T-helper 17 cell (primary cell): ENCODE measurements around the gene PADI3. TPM values are rescaled to one million over a fixed set of nuclear protein-coding genes. Genes with fewer than 3 reads are reported as not detected.
A peak's percentile ranks its signal among the peaks of the same experiment; 100 is the strongest.

Experiments used
- ATAC-seq: fragments of 150-1000 bp; cut with Tn5 transposase; 2 replicates; pipeline ENCODE4 v1.10.0; 2021; ENCODE audit warnings: mild to moderate bottlenecking, moderate library complexity
- DNase-seq, 3 donors: peaks; one replicate each; pipeline versions ENCODE4 v3.0.0 to v3.0.0-alpha.2; 2020 to 2021
- H3K9me3 ChIP-seq: one replicate; pipeline ENCODE4 v1.7.0; 2013; ENCODE audit warnings: low read length, mild to moderate bottlenecking; ENCODE audit not compliant: control insufficient read depth, poor library complexity, severe bottlenecking
- H3K27ac Mint-ChIP-seq: one replicate; pipeline ENCODE4 v1.8.0; 2022; ENCODE audit warnings: mild to moderate bottlenecking, moderate library complexity, mixed read lengths
- H3K27me3 Mint-ChIP-seq: one replicate; pipeline ENCODE4 v1.8.0; 2022; ENCODE audit warnings: mixed read lengths
- H3K36me3 Mint-ChIP-seq: one replicate; pipeline ENCODE4 v1.8.0; 2022; ENCODE audit warnings: low read depth, mixed read lengths
- H3K4me1 Mint-ChIP-seq: one replicate; pipeline ENCODE4 v1.8.0; 2022; ENCODE audit warnings: mild to moderate bottlenecking, mixed read lengths
- H3K4me3 Mint-ChIP-seq: one replicate; pipeline ENCODE4 v1.8.0; 2022; ENCODE audit warnings: mild to moderate bottlenecking, moderate library complexity, mixed read lengths
- total RNA-seq, 4 donors: library from RNA in 2 of 4; stranded (reverse) in 2 of 4; gene quantifications; one replicate each; pipeline ENCODE4 v1.2.3 and lab custom pipeline; 2022 to 2026

Gene PADI3, protein sequence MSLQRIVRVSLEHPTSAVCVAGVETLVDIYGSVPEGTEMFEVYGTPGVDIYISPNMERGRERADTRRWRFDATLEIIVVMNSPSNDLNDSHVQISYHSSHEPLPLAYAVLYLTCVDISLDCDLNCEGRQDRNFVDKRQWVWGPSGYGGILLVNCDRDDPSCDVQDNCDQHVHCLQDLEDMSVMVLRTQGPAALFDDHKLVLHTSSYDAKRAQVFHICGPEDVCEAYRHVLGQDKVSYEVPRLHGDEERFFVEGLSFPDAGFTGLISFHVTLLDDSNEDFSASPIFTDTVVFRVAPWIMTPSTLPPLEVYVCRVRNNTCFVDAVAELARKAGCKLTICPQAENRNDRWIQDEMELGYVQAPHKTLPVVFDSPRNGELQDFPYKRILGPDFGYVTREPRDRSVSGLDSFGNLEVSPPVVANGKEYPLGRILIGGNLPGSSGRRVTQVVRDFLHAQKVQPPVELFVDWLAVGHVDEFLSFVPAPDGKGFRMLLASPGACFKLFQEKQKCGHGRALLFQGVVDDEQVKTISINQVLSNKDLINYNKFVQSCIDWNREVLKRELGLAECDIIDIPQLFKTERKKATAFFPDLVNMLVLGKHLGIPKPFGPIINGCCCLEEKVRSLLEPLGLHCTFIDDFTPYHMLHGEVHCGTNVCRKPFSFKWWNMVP
- total RNA-seq: not detected
- total RNA-seq (lab: John Stamatoyannopoulos, UW): 0 reads per million in 2 donors

DNA sequence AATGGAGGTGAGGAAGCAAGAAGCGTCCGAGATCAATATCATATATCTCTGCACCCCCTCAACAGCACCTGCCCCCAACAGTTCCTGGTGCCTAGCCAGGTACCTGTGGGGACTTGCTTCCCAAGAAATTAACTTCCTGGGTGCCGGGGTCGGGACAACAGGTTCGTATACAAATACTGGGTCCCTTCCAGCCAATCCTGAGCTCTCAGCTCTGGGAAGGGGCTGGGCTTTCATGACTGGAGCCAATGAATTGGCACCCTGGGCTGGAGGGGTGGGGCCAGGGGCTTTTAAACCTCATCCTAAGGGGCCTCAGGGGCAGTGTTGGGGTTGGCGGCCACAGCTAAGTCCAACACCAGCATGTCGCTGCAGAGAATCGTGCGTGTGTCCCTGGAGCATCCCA lies at the start of gene PADI3:
PADI3 (plus strand) TSS at position 318 of the 400 bp plus-strand sequence; CDS start at position 358, 40 bp downstream.
- no peaks in the 10 kb centered on the region for H3K9me3 ChIP-seq
- H3K4me1 Mint-ChIP-seq: no peaks in the 10 kb centered on the region
- H3K27ac Mint-ChIP-seq: no peak within 1 kb of the TSS
- DNase-seq (no peak), ATAC-seq (no peak)
- H3K36me3 Mint-ChIP-seq: peaks cover 2% of the 10 kb centered on the region
- no peak within 1 kb of the TSS for H3K4me3 Mint-ChIP-seq
- H3K27me3 Mint-ChIP-seq: peaks cover 55% of the 10 kb centered on the region

DNA sequence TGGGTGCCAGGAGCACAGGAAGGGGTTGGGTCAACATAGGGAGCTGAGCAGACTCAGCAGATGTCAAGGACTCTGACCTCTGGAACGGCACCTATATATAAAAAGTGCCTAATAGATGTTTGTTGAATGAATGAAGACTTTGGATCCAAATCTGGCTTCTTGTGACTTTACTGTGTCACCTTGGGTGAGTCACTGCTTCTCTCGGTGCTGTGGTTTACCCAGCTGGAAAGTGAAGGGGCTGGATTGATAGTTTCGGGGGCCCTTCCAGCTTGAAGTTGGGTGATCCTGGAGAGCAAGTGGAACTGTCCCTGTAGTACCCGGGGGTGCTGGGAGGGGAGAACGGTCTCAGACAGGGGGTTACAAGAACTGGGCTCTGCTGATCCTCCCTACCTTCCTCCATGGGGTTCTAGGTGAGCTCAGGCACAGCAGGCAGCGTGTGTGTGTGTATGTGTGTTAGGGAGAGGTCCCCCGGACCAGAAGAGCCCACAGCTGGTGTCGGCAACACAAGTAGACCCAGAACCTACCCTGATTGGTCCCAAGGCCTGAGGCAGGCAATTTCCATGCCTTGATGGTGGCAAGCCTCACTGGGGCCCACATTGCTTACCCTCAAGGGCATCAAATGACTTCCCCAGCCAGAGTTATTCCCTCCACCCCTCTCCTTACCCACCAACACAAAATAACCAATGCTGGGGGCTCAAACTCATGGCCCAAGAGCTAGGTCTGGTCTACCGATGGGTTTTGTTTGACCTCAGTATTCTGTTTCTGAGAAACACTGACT lies 49.4 kb upstream of the PADI3 start:
- H3K4me3 Mint-ChIP-seq: no peak overlapping the region
- peaks cover under 1% of the 10 kb centered on the region for H3K36me3 Mint-ChIP-seq
- no peaks in the 10 kb centered on the region for H3K9me3 ChIP-seq
- H3K27me3 Mint-ChIP-seq: peaks cover 27% of the 10 kb centered on the region
- peak overlapping the region; percentile 3 for H3K27ac Mint-ChIP-seq
- DNase-seq: no peak
- ATAC-seq: no peak
- peaks cover 40% of the 10 kb centered on the region for H3K4me1 Mint-ChIP-seq

DNA sequence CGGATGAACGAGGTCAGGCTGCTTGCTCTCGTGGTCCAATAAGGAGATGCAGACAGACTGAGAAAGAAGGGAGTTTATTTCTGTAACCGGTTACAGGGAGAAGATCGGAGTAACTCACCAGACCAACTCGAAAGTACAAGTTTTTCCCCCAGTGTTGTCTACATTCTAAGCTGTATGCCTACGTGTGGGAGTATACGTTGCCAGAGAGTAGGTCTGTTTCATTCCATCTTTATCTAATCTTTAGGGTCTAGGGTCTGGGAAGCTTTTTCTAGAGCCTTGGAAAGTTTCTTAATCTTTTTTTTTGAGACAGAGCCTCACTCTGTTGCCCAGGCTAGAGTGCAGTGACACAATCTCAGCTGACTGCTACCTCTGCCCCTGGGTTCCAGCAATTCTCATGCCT lies 48.7 kb upstream of the PADI3 start:
- H3K4me1 Mint-ChIP-seq: peaks cover 43% of the 10 kb centered on the region
- H3K9me3 ChIP-seq: no peaks in the 10 kb centered on the region
- no peak overlapping the region for H3K4me3 Mint-ChIP-seq
- peaks cover 30% of the 10 kb centered on the region for H3K27me3 Mint-ChIP-seq
- DNase-seq (no peak), ATAC-seq (no peak)
- peaks cover 2% of the 10 kb centered on the region for H3K36me3 Mint-ChIP-seq
- H3K27ac Mint-ChIP-seq: no peak overlapping the region

DNA sequence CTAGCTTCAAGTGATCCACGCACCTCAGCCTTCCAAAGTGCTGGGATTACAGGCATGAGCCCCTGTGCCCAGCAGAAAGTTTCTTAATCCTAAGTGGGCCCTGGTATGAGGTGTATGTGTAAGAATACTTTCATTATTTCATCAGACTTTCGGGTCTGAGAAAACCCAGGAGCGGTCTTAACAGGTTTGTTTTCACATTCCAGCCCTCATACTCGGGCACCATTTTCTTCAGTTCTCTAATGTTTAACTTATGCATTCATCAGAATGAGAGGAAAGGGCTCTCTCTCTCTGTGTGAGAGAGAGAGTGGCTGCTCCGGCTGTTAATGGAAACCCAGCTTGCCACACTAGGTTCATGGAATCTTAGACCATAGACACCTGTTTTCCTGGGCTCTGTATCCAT lies 48.1 kb upstream of the PADI3 start:
- ATAC-seq (no peak), DNase-seq (no peak)
- Mint-ChIP-seq H3K4me1 (peaks cover 48% of the 10 kb centered on the region), H3K27ac (peak overlapping the region; percentile 92), H3K4me3 (no peak overlapping the region), H3K36me3 (peaks cover 2% of the 10 kb centered on the region), H3K27me3 (peaks cover 35% of the 10 kb centered on the region)
- no peaks in the 10 kb centered on the region for H3K9me3 ChIP-seq

DNA sequence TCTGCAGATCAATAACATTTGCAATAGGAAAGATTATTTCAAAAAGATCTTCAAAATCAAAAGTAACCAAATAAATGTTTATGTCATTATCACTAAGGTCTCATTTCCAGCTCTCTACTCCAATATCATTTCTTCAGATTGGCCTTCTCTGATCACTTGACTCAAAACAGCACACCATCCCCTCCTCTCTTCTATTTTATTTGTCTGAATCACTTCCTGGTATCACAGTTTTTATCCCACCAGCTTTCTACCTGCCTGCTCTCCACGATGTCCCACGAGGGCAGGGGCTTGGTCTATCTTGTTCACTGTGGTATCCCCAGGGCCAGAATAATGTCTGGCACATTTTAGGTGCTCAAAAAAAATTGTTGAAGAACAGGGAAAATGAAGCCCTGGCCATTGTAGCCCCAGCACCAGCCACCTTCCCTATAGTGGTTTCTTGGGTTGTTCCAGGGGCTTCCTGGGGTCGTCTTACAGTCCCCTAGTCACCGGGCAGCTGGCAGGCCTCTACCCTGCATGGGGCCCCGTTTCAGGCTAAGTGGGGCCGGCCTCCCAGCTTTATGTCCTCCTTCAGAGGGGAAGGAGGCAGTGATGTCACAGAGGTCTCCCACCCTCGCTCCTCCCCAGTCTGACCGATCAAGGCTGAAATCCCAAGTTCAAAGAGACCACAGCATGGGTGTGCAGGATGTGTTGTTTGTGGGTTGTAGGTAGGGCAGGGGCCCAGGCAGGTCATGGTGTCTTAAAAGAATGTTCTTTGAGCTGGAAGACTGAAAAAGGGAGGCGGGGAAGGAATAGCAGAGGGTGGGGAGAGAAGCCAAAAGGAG lies 47.5 kb upstream of the PADI3 start:
- peaks cover 41% of the 10 kb centered on the region for H3K27me3 Mint-ChIP-seq
- peaks cover 49% of the 10 kb centered on the region for H3K4me1 Mint-ChIP-seq
- peak overlapping the region; percentile 84 for H3K4me3 Mint-ChIP-seq

DNA sequence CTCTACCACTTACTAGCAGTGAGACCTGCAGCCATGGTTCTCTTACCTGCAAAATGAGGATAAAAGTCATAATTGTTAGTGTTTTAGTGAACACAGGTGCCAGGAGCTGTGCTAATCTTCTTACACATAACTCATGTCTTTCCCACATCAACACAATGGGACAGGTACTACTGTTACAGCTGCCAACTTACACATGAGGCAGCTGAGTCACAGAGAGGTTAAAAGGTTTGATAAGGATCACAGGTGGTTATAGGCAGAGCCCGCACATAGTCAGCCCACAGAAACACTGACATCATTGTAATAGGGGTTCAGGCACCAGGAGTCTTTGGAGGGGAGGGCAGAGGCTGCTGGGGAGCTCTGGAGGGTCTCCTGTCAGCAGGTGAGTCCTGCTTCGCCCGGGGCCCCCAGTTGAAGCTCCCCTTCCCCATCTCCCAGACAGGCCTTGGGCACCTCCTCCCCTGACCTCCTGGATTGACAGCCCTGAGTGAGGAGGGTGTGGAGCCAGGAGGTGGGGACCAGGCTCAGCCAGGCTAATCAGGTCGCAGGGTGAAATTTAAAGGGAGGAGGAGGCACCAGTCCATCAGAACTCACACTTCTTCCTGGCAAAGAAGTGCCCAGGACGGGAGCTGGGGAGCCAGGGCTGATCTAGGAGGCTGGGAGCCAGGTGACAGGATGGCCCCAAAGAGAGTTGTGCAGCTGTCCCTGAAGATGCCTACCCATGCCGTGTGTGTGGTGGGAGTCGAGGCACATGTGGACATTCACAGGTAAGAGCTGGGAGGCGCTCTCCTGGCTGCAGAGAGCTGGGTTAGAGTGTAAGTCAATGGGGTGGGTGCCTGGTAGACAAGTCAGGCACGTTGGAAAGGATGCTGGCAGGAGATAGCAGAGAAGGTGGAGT lies 44.1 kb upstream of the PADI3 start, which contains the start of gene PADI1:
PADI1 (plus strand) TSS at position 583 of the 895 bp plus-strand sequence; CDS start at position 673, 90 bp downstream.
- H3K4me1 Mint-ChIP-seq: peaks cover 50% of the 10 kb centered on the region

More for the DNA sequence above, 47.5 kb upstream of the PADI3 start:
- DNase-seq (peak in 1 of 3 donors; percentile 8), ATAC-seq (peak; percentile 89)
- Mint-ChIP-seq H3K27ac (peak overlapping the region; percentile 92), H3K36me3 (peaks cover 2% of the 10 kb centered on the region)
- no peaks in the 10 kb centered on the region for H3K9me3 ChIP-seq

DNA sequence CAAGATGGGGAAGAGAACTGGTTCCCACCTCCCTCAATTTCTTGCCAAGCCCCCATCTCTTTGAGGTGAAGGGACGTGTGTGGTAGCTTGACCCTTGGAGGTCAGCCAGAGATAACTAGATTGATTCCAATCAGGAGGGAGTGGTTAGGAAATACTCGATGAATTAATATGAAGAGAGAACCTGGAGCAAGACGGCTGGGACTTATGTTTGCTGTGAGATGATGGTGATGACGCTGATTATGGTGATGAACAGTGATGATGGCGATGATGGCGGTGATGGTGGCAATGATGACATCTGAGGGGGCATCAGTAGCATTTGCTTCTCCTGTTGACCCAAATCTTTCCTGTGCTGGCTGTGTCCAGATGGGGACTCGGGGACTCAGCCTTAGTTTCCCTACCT lies 43.2 kb upstream of the PADI3 start:
- DNase-seq (no peak), ATAC-seq (no peak)
- Mint-ChIP-seq H3K36me3 (peaks cover 2% of the 10 kb centered on the region), H3K27me3 (peaks cover 54% of the 10 kb centered on the region), H3K4me3 (peak overlapping the region; percentile 7), H3K4me1 (peaks cover 50% of the 10 kb centered on the region), H3K27ac (peak overlapping the region; percentile 83)
- no peaks in the 10 kb centered on the region for H3K9me3 ChIP-seq

More for the DNA sequence above, 44.1 kb upstream of the PADI3 start, which contains the start of gene PADI1:
- H3K9me3 ChIP-seq: no peaks in the 10 kb centered on the region
- peak within 1 kb of the TSS; percentile 83 for H3K27ac Mint-ChIP-seq
- peak within 1 kb of the TSS; percentile 7 for H3K4me3 Mint-ChIP-seq
- peaks cover 50% of the 10 kb centered on the region for H3K27me3 Mint-ChIP-seq
- ATAC-seq (no peak), DNase-seq (no peak)
- H3K36me3 Mint-ChIP-seq: peaks cover 2% of the 10 kb centered on the region

DNA sequence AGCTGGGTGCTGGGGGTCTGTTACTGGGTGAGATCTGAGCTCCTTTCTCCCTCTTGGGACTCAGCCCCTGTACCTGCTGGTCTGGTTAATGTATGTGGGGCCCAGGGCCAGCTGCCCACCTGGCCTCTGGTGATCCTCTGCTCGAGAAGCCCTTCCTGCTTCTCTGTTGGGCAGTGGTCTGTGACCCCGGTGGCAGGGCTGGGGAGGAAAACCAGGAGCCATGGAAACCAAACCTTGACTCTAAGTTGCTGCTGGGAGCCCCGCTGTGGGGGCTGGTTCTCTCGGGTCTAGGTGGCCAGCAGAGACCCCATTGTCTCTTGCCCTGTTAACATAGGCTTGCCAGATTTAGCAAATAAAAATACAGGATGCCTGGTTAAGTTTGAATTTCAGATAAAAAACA lies 42.7 kb upstream of the PADI3 start:
- DNase-seq (no peak), ATAC-seq (no peak)
- Mint-ChIP-seq H3K4me3 (no peak overlapping the region), H3K4me1 (peaks cover 47% of the 10 kb centered on the region), H3K36me3 (peaks cover 2% of the 10 kb centered on the region), H3K27me3 (peaks cover 57% of the 10 kb centered on the region), H3K27ac (no peak overlapping the region)
- no peaks in the 10 kb centered on the region for H3K9me3 ChIP-seq

DNA sequence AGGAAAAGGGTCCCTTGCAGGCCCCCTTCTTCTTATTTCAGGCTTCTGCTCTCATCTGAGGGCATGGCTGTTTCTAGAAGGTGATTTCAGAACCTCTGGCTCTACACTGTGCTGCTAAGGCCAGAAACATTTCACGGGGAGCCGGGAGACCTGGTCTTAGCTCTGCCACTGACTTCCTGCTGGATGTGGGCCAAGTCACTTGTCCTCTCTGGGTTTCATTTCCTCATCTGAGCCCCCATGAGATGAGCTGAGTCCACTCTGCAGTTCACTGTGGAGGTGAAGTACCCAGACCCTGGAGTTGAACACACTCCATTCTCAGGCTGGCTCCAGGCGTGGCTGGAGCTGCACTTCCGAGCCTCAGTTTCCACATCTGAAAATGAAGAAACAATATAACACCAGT lies 41.9 kb upstream of the PADI3 start:
- ATAC-seq: no peak
- H3K4me3 Mint-ChIP-seq: no peak overlapping the region
- H3K27ac Mint-ChIP-seq: no peak overlapping the region

DNA sequence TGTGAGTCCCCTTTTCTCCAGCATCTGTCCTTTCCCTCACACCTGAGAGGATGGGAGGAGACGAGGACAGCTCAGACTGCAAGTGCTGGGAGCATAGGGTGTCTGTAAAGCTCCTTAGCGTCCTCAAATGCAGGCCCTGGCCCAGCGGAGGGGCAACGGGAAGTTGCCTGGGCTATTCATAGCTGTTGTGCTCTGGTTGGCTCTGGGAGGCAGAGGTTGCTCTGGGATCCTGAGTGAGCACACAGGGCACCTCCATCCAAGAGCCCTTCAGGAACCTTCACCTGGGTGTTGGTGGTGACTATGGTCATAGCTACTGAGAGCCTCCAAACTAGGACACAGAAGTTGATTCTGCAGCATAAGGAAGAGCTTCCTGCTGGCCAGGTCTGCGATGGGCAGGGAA lies 41.4 kb upstream of the PADI3 start:
- Mint-ChIP-seq H3K4me1 (peaks cover 43% of the 10 kb centered on the region), H3K4me3 (peak overlapping the region; percentile 2), H3K27ac (no peak overlapping the region), H3K36me3 (peaks cover 2% of the 10 kb centered on the region), H3K27me3 (peaks cover 59% of the 10 kb centered on the region)
- no peaks in the 10 kb centered on the region for H3K9me3 ChIP-seq
- DNase-seq: no peak
- no peak for ATAC-seq

More for the DNA sequence above, 41.9 kb upstream of the PADI3 start:
- no peak for DNase-seq
- Mint-ChIP-seq H3K27me3 (peaks cover 57% of the 10 kb centered on the region), H3K4me1 (peaks cover 44% of the 10 kb centered on the region), H3K36me3 (peaks cover 2% of the 10 kb centered on the region)
- H3K9me3 ChIP-seq: no peaks in the 10 kb centered on the region

DNA sequence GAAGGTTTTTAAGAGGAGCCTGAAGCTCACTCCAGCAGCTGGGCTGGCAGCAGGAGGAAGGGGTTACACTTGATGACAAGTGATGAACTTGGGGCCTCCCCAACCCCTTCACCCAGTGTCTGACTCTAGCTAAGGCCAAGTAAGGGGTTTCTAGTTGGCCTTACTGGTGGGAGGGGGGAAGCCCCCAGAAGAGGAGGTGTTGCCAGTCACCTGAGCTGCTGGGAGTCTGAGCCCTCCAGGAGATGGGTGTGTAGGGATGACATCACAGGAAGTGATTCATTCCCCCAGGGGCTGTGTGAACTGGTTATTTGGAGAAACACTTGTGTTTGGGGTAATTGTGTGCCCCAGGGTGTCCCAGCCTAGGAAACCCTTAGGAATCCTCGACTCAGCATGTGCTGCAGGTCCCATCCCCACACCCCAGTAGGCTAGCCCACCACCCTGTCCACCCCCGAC lies 40.9 kb upstream of the PADI3 start:
- Mint-ChIP-seq H3K36me3 (peaks cover 4% of the 10 kb centered on the region), H3K27me3 (peaks cover 64% of the 10 kb centered on the region), H3K27ac (no peak overlapping the region), H3K4me3 (no peak overlapping the region), H3K4me1 (peaks cover 43% of the 10 kb centered on the region)
- ATAC-seq (peak; percentile 57), DNase-seq (peak in 1 of 3 donors; percentile 10)
- no peaks in the 10 kb centered on the region for H3K9me3 ChIP-seq
